ENCODE results near the gene CDH4.

The CDH4 gene

GRCh38 chr20:61304750-61305149 lies 52.7 kb downstream of the CDH4 start:
- no peak for DNase-seq

GRCh38 chr20:61306937-61307475 lies 54.9 kb downstream of the CDH4 start:
- DNase-seq, result no peak

- DNase-seq, result no peak
Observed at GRCh38 chr20:61307686-61308476, 55.8 kb downstream of the CDH4 start.

GRCh38 chr20:61308477-61308774 lies 56.4 kb downstream of the CDH4 start:
- DNase-seq, result no peak

GRCh38 chr20:61310954-61311353 lies 58.9 kb downstream of the CDH4 start:
- DNase-seq, result no peak

GRCh38 chr20:61311656-61312387 lies 59.8 kb downstream of the CDH4 start:
- DNase-seq, result no peak

- DNase-seq, result no peak
Observed at GRCh38 chr20:61312925-61313324, 60.9 kb downstream of the CDH4 start.

GRCh38 chr20:61313396-61313795 lies 61.3 kb downstream of the CDH4 start:
- DNase-seq, result no peak

- DNase-seq, result no peak
Observed at GRCh38 chr20:61314326-61315010, 62.4 kb downstream of the CDH4 start.

- no peak for DNase-seq
Observed at GRCh38 chr20:61315319-61315718, 63.3 kb downstream of the CDH4 start.

GRCh38 chr20:61316346-61316745 lies 64.3 kb downstream of the CDH4 start:
- no peak for DNase-seq

- no peak for DNase-seq
Observed at GRCh38 chr20:61317966-61318530, 66.0 kb downstream of the CDH4 start.

GRCh38 chr20:61320691-61321425 lies 68.8 kb downstream of the CDH4 start:
- no peak for DNase-seq

- no peak for DNase-seq
Observed at GRCh38 chr20:61321481-61321880, 69.4 kb downstream of the CDH4 start.

GRCh38 chr20:61322151-61322865 lies 70.2 kb downstream of the CDH4 start:
- no peak for DNase-seq

GRCh38 chr20:61324906-61325305 lies 72.8 kb downstream of the CDH4 start:
- DNase-seq, result no peak

- DNase-seq, result no peak
Observed at GRCh38 chr20:61325718-61326117, 73.7 kb downstream of the CDH4 start.

- DNase-seq, result no peak
Observed at GRCh38 chr20:61328911-61329558, 77.0 kb downstream of the CDH4 start.

GRCh38 chr20:61330441-61330840 lies 78.4 kb downstream of the CDH4 start:
- DNase-seq, result no peak

GRCh38 chr20:61331543-61331942 lies 79.5 kb downstream of the CDH4 start:
- no peak for DNase-seq
